Measurements from ENCODE around the gene LRTM2.

LRTM2 gene

DNA sequence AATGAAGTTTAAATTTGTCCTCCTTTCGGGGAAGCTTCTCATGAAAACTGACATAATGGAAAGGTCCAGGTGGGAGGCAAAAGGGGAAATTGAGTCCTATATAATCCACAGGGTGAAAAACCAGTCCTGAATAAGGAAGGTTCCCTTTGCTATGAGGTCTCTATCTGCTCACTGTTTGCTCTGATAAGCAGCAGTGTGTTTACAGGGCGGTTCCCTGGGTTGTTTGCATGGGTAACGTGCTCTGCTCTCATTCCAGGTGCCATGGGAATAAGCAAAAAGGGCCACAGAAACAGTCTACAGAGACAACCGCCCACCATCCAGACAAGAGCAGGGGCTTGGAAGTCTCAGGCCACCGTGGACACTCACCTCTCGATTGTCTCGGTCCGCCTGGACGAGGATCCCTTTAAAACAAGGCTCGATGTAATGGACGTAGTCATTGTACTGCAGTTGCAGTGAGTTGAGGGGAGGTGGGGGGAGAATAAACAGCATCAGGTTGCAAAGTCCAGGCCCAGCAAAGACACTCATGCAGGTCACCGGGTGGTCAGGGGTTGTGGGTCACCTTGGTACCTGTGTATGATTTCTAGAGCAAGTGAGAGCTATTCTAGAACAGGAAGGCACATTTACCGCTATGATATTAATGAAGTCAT, 65.4 kb downstream of the LRTM2 start:
- DNase-seq: no peak

Measured in C1 segment of cervical spinal cord (tissue), 14 donors.